Measurements from ENCODE around the gene GNB2. TPM values are rescaled to one million over a fixed set of nuclear protein-coding genes. Genes with fewer than 3 reads are reported as not detected.

GNB2 gene
- total and polyA plus RNA-seq, 2 of the 13 experiments (the other 11 are each of a cell fraction or from before 2014, with no cell fraction given): 48.3 to 67.1 TPM

DNA sequence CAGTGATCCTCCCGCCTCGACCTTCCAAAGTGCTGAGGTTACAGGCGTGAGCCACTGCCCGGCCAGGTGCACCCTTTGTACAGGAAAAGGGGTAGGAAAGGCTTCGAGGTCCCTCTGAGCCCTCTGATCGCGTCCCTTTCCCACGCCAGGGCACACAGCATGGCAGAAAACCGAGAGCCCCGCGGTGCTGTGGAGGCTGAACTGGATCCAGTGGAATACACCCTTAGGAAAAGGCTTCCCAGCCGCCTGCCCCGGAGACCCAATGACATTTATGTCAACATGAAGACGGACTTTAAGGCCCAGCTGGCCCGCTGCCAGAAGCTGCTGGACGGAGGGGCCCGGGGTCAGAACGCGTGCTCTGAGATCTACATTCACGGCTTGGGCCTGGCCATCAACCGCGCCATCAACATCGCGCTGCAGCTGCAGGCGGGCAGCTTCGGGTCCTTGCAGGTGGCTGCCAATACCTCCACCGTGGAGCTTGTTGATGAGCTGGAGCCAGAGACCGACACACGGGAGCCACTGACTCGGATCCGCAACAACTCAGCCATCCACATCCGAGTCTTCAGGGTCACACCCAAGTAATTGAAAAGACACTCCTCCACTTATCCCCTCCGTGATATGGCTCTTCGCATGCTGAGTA is 33.3 kb downstream of the GNB2 start (continued):
- no peak for TF ChIP-seq ZNF44 (CRISPR knock-in tag; IDR thresholded peaks at IDR 0.05)
- TF ChIP-seq, protein P1, sequence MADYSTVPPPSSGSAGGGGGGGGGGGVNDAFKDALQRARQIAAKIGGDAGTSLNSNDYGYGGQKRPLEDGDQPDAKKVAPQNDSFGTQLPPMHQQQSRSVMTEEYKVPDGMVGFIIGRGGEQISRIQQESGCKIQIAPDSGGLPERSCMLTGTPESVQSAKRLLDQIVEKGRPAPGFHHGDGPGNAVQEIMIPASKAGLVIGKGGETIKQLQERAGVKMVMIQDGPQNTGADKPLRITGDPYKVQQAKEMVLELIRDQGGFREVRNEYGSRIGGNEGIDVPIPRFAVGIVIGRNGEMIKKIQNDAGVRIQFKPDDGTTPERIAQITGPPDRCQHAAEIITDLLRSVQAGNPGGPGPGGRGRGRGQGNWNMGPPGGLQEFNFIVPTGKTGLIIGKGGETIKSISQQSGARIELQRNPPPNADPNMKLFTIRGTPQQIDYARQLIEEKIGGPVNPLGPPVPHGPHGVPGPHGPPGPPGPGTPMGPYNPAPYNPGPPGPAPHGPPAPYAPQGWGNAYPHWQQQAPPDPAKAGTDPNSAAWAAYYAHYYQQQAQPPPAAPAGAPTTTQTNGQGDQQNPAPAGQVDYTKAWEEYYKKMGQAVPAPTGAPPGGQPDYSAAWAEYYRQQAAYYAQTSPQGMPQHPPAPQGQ (CRISPR knock-in tag; IDR thresholded peaks at IDR 0.05; ENCODE audit: borderline replicate concordance): no peak
- peak; percentile 55; the same call in 1 of the 2 replicates for TF ChIP-seq PITX1 (CRISPR knock-in tag; IDR thresholded peaks at IDR 0.05)
- TF ChIP-seq PRMT3 (CRISPR knock-in tag; IDR thresholded peaks at IDR 0.05; ENCODE audit: borderline replicate concordance, low read depth): no peak
- TF ChIP-seq SOX5 (CRISPR knock-in tag; IDR thresholded peaks at IDR 0.05; ENCODE audit: borderline replicate concordance): 0 out of 2 replicates have a peak, but pooled peaks have one; percentile 14
- TF ChIP-seq ZNF780A (CRISPR knock-in tag; IDR thresholded peaks at IDR 0.05): no peak
- no peak for TF ChIP-seq ZNF20 (CRISPR knock-in tag; IDR thresholded peaks at IDR 0.05)
- no peak for TF ChIP-seq SMYD3 (CRISPR knock-in tag; IDR thresholded peaks at IDR 0.05)
- TF ChIP-seq SPEN (CRISPR knock-in tag; IDR thresholded peaks at IDR 0.05; ENCODE audit: low read depth): 0 out of 2 replicates have a peak, but pooled peaks have one; percentile 29
- TF ChIP-seq ZNF644 (CRISPR knock-in tag; IDR thresholded peaks at IDR 0.05; ENCODE audit: low read depth): 0 out of 2 replicates have a peak, but pooled peaks have one; percentile 15
- no peak for TF ChIP-seq CHD2 (IDR thresholded peaks at IDR 0.05; ENCODE audit: low read depth, low read length)
- TF ChIP-seq CEBPG (CRISPR knock-in tag; IDR thresholded peaks at IDR 0.05): no peak
- no peak for TF ChIP-seq TCF7 (IDR thresholded peaks at IDR 0.05; ENCODE audit: low read depth)
- TF ChIP-seq, protein P2, sequence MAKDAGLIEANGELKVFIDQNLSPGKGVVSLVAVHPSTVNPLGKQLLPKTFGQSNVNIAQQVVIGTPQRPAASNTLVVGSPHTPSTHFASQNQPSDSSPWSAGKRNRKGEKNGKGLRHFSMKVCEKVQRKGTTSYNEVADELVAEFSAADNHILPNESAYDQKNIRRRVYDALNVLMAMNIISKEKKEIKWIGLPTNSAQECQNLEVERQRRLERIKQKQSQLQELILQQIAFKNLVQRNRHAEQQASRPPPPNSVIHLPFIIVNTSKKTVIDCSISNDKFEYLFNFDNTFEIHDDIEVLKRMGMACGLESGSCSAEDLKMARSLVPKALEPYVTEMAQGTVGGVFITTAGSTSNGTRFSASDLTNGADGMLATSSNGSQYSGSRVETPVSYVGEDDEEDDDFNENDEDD (CRISPR knock-in tag; IDR thresholded peaks at IDR 0.05; ENCODE audit: borderline replicate concordance): no peak
- no peak for TF ChIP-seq NCOA5 (CRISPR knock-in tag; IDR thresholded peaks at IDR 0.05)
- TF ChIP-seq ZNF569 (CRISPR knock-in tag; IDR thresholded peaks at IDR 0.05; ENCODE audit: borderline replicate concordance): no peak
- TF ChIP-seq, protein P3, sequence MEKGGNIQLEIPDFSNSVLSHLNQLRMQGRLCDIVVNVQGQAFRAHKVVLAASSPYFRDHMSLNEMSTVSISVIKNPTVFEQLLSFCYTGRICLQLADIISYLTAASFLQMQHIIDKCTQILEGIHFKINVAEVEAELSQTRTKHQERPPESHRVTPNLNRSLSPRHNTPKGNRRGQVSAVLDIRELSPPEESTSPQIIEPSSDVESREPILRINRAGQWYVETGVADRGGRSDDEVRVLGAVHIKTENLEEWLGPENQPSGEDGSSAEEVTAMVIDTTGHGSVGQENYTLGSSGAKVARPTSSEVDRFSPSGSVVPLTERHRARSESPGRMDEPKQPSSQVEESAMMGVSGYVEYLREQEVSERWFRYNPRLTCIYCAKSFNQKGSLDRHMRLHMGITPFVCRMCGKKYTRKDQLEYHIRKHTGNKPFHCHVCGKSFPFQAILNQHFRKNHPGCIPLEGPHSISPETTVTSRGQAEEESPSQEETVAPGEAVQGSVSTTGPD (CRISPR knock-in tag; IDR thresholded peaks at IDR 0.05): no peak
- no peak for TF ChIP-seq ZNF652 (CRISPR knock-in tag; IDR thresholded peaks at IDR 0.05; ENCODE audit: borderline replicate concordance, low read depth)
- TF ChIP-seq TSC22D2 (CRISPR knock-in tag; IDR thresholded peaks at IDR 0.05; ENCODE audit: borderline replicate concordance): no peak
- 0 out of 2 replicates have a peak, but pooled peaks have one; percentile 26 for TF ChIP-seq HES4 (CRISPR knock-in tag; IDR thresholded peaks at IDR 0.05; ENCODE audit: borderline replicate concordance)
- TF ChIP-seq TBP (CRISPR knock-in tag; IDR thresholded peaks at IDR 0.05): no peak
- no peak for TF ChIP-seq ZNF253 (CRISPR knock-in tag; IDR thresholded peaks at IDR 0.05; ENCODE audit: borderline replicate concordance)
- TF ChIP-seq NR2F2 (IDR thresholded peaks at IDR 0.05; ENCODE audit: borderline replicate concordance, low read depth): no peak
